Neuronal stem cell (in vitro differentiated cells): Measurements from ENCODE around the gene MIF4GD.

Experiments
- DNase-seq: peaks from one replicate; pipeline ENCODE4 v3.0.0-alpha.2; 2013; ENCODE audit warnings: low spot score
- H2AFZ ChIP-seq: one replicate; pipeline ENCODE4 v1.6.1; 2013; ENCODE audit warnings: mild to moderate bottlenecking, low read length, inconsistent platforms
- H2AK5ac ChIP-seq: 2 replicates; pipeline ENCODE4 v1.6.1; 2013; ENCODE audit warnings: low read depth, mild to moderate bottlenecking, inconsistent platforms, low read length, moderate library complexity, mixed read lengths
- H2BK120ac ChIP-seq: 2 replicates; pipeline ENCODE4 v1.6.1; 2013; ENCODE audit warnings: low read depth, mild to moderate bottlenecking, inconsistent platforms, low read length, moderate library complexity, mixed read lengths
- H2BK12ac ChIP-seq: one replicate; pipeline ENCODE4 v1.6.1; 2013; ENCODE audit warnings: low read length, inconsistent platforms
- H2BK15ac ChIP-seq: 2 replicates; pipeline ENCODE4 v1.6.1; 2013; ENCODE audit warnings: mild to moderate bottlenecking, low read length, inconsistent platforms, mixed read lengths
- H2BK5ac ChIP-seq: one replicate; pipeline ENCODE4 v1.6.1; 2013; ENCODE audit warnings: inconsistent platforms, mild to moderate bottlenecking, low read length, moderate library complexity
- H3K14ac ChIP-seq: one replicate; pipeline ENCODE4 v1.6.1; 2013; ENCODE audit warnings: low read length, inconsistent platforms
- H3K18ac ChIP-seq: 2 replicates; pipeline ENCODE4 v1.6.1; 2013; ENCODE audit warnings: low read length, inconsistent platforms
- H3K23ac ChIP-seq: 2 replicates; pipeline ENCODE4 v1.6.1; 2013; ENCODE audit warnings: low read depth, mild to moderate bottlenecking, mixed read lengths, low read length, inconsistent platforms; ENCODE audit not compliant: poor library complexity
- H3K27ac ChIP-seq: replicated peaks from 3 replicates; pipeline ENCODE4 v1.5.1; 2013; ENCODE audit warnings: low read length, inconsistent platforms
- H3K27me3 ChIP-seq, 3 experiments: 2 replicates each; pipeline ENCODE4 v1.6.1; 2013; ENCODE audit warnings: low read length in 3 of 3, mild to moderate bottlenecking in 2 of 3, inconsistent platforms in 1 of 3, low read depth in 1 of 3, mixed read lengths in 1 of 3, moderate library complexity in 1 of 3; ENCODE audit not compliant: control insufficient read depth in 3 of 3, insufficient read depth in 3 of 3
- H3K36me3 ChIP-seq, 2 donors: replicated peaks in 1 of 2; 2 replicates each; pipeline ENCODE4 v1.6.1; 2013; ENCODE audit warnings: low read length in 2 of 2; ENCODE audit not compliant: control insufficient read depth in 2 of 2, insufficient read depth in 2 of 2
- H3K4ac ChIP-seq: 2 replicates; pipeline ENCODE4 v1.6.1; 2013; ENCODE audit warnings: inconsistent platforms, mild to moderate bottlenecking, low read length, moderate library complexity
- H3K4me1 ChIP-seq, 2 donors: 1 replicate in 1 of 2; 2 replicates in 1 of 2; pipeline ENCODE4 v1.6.1; 2013; ENCODE audit warnings: low read length in 2 of 2, low read depth in 1 of 2; ENCODE audit not compliant: control insufficient read depth in 2 of 2, insufficient read depth in 1 of 2
- H3K4me2 ChIP-seq: one replicate; pipeline ENCODE4 v1.6.1; 2013; ENCODE audit warnings: mild to moderate bottlenecking, low read length, inconsistent platforms; ENCODE audit not compliant: insufficient read depth, poor library complexity, severe bottlenecking
- H3K4me3 ChIP-seq, 2 donors: 2 replicates each; pipeline ENCODE4 v1.5.1; 2013; ENCODE audit warnings: low read length in 2 of 2, mild to moderate bottlenecking in 2 of 2, inconsistent platforms in 1 of 2, moderate library complexity in 1 of 2
- H3K79me1 ChIP-seq: one replicate; pipeline ENCODE4 v1.6.1; 2013; ENCODE audit warnings: low read depth, mild to moderate bottlenecking, inconsistent platforms, low read length, moderate library complexity
- H3K9ac ChIP-seq: one replicate; pipeline ENCODE4 v1.6.1; 2013; ENCODE audit warnings: mild to moderate bottlenecking, low read depth, low read length, inconsistent platforms; ENCODE audit not compliant: poor library complexity
- H3K9me3 ChIP-seq, 2 donors: replicated peaks in 1 of 2; 2 replicates each; pipeline versions ENCODE3 to v1.6.1; 2013; ENCODE audit warnings: low read length in 2 of 2, mild to moderate bottlenecking in 2 of 2, inconsistent platforms in 1 of 2, low read depth in 1 of 2, mixed read lengths in 1 of 2, moderate library complexity in 1 of 2; ENCODE audit not compliant: control insufficient read depth in 2 of 2, insufficient read depth in 1 of 2
- H4K8ac ChIP-seq: one replicate; pipeline ENCODE4 v1.6.1; 2013; ENCODE audit warnings: low read depth, mild to moderate bottlenecking, inconsistent platforms, low read length, moderate library complexity
- H4K91ac ChIP-seq: one replicate; pipeline ENCODE4 v1.6.1; 2013; ENCODE audit warnings: low read length, low read depth, mild to moderate bottlenecking, inconsistent platforms; ENCODE audit not compliant: poor library complexity
- WGBS, 2 donors: extraction: QIAGEN DNeasy Blood & Tissue Kit; methylation state at CpG; one replicate each; pipeline ENCODE4 v1.1.7; 2013; ENCODE audit warnings: missing lambda C conversion rate in 2 of 2, mixed read lengths in 1 of 2; ENCODE audit not compliant: insufficient read length in 2 of 2, insufficient replicate concordance in 1 of 2; ENCODE audit errors: extremely low coverage in 2 of 2; 5-methylcytosine and 5-hydroxymethylcytosine counted together

The MIF4GD gene

GRCh38 chr17:75308732-75309629 lies 38.0 kb upstream of the MIF4GD start:
- H2AK5ac ChIP-seq: peak overlapping the region; percentile 56
- H3K4me3 ChIP-seq: no peak overlapping the region
- H4K91ac ChIP-seq: no peak overlapping the region
- H2BK15ac ChIP-seq: no peak overlapping the region
- H2BK5ac ChIP-seq: no peak overlapping the region
- no peaks in the 10 kb centered on the region for H3K36me3 ChIP-seq
- no peak overlapping the region for H2BK12ac ChIP-seq
- peak overlapping the region; percentile 63 for H3K14ac ChIP-seq
- peak overlapping the region; percentile 89 for H3K23ac ChIP-seq
- no peak overlapping the region for H3K4ac ChIP-seq
- no peak overlapping the region for H3K9ac ChIP-seq
- H2AFZ ChIP-seq: peak overlapping the region; percentile 71
- H3K27me3 ChIP-seq: no peaks in the 10 kb centered on the region
- DNase-seq: no peak
- H3K18ac ChIP-seq: no peak overlapping the region
- no peak overlapping the region for H3K27ac ChIP-seq
- no peaks in the 10 kb centered on the region for H3K4me1 ChIP-seq
- no peaks in the 10 kb centered on the region for H3K9me3 ChIP-seq
- WGBS, 2 donors: no CpG with 5 or more reads among the region's 20 CpGs
- H4K8ac ChIP-seq: peak overlapping the region; percentile 23
- H3K79me1 ChIP-seq: no peaks in the 10 kb centered on the region
- H2BK120ac ChIP-seq: no peak overlapping the region
- no peak overlapping the region for H3K4me2 ChIP-seq

- H3K18ac ChIP-seq: no peak overlapping the region
- no peaks in the 10 kb centered on the region for H3K9me3 ChIP-seq
- no peak overlapping the region for H4K8ac ChIP-seq
- no peak overlapping the region for H2BK12ac ChIP-seq
- no peak overlapping the region for H4K91ac ChIP-seq
- WGBS, 2 donors: no CpG with 5 or more reads among the region's 13 CpGs
- no peak overlapping the region for H3K27ac ChIP-seq
- no peak overlapping the region for H3K9ac ChIP-seq
- no peak for DNase-seq
- no peak overlapping the region for H2BK120ac ChIP-seq
- H3K4me1 ChIP-seq: no peaks in the 10 kb centered on the region
- no peaks in the 10 kb centered on the region for H3K79me1 ChIP-seq
- no peak overlapping the region for H2BK5ac ChIP-seq
- H2BK15ac ChIP-seq: no peak overlapping the region
- H2AFZ ChIP-seq: peak overlapping the region; percentile 71
- no peak overlapping the region for H3K4me3 ChIP-seq
- H2AK5ac ChIP-seq: no peak overlapping the region
- H3K27me3 ChIP-seq: no peaks in the 10 kb centered on the region
- H3K23ac ChIP-seq: no peak overlapping the region
- no peak overlapping the region for H3K4ac ChIP-seq
- no peaks in the 10 kb centered on the region for H3K36me3 ChIP-seq
- H3K14ac ChIP-seq: no peak overlapping the region
- no peak overlapping the region for H3K4me2 ChIP-seq
Observed at GRCh38 chr17:75307957-75308731, 37.1 kb upstream of the MIF4GD start.

- H3K4me3 ChIP-seq: no peak overlapping the region
- H2BK12ac ChIP-seq: no peak overlapping the region
- peak overlapping the region; percentile 73 for H3K23ac ChIP-seq
- no peak overlapping the region for H3K18ac ChIP-seq
- H2BK15ac ChIP-seq: no peak overlapping the region
- H3K27me3 ChIP-seq: no peaks in the 10 kb centered on the region
- H3K4me2 ChIP-seq: no peak overlapping the region
- H3K4me1 ChIP-seq: no peaks in the 10 kb centered on the region
- H3K79me1 ChIP-seq: no peaks in the 10 kb centered on the region
- peak overlapping the region; percentile 56 for H2AK5ac ChIP-seq
- H3K27ac ChIP-seq: no peak overlapping the region
- H3K4ac ChIP-seq: no peak overlapping the region
- H2BK120ac ChIP-seq: no peak overlapping the region
- DNase-seq: no peak
- peak overlapping the region; percentile 8 for H3K14ac ChIP-seq
- no peaks in the 10 kb centered on the region for H3K36me3 ChIP-seq
- no peak overlapping the region for H2AFZ ChIP-seq
- no peak overlapping the region for H4K91ac ChIP-seq
- no CpG with 5 or more reads among the region's 17 CpGs for WGBS, 2 donors
- no peak overlapping the region for H4K8ac ChIP-seq
- H2BK5ac ChIP-seq: no peak overlapping the region
- no peak overlapping the region for H3K9ac ChIP-seq
- H3K9me3 ChIP-seq: no peaks in the 10 kb centered on the region
Observed at GRCh38 chr17:75301502-75302206, 30.6 kb upstream of the MIF4GD start.
